Measurements from ENCODE around the gene KIAA0825. TPM values are rescaled to one million over a fixed set of nuclear protein-coding genes. Genes with fewer than 3 reads are reported as not detected.
"Not testable (repeated sequence)": the region's sequence is repeated elsewhere in the genome, so short reads cannot be mapped to it uniquely, and the experiment has no call there.

Gene KIAA0825
- total RNA-seq, 1 donor from 2014 or later: 5.0 TPM

GRCh38 chr5:94577466-94578245 lies 40.7 kb downstream of the KIAA0825 start:
- no peak overlapping the region for H3K4me3 Mint-ChIP-seq (ENCODE audit: unreplicated experiment)
- peaks cover 4% of the 10 kb centered on the region for H3K36me3 Mint-ChIP-seq (ENCODE audit: unreplicated experiment)
- no peaks in the 10 kb centered on the region for H3K9me3 Mint-ChIP-seq (ENCODE audit: unreplicated experiment)
- no peak overlapping the region for H3K27ac Mint-ChIP-seq (ENCODE audit: unreplicated experiment)
- DNase-seq (ENCODE audit: extremely low spot score, unreplicated experiment): no peak
- H3K27me3 Mint-ChIP-seq (ENCODE audit: unreplicated experiment): no peaks in the 10 kb centered on the region
- H3K4me1 Mint-ChIP-seq (ENCODE audit: unreplicated experiment): peaks cover 3% of the 10 kb centered on the region
- TF ChIP-seq CTCF (IDR thresholded peaks at IDR 0.05): no peak

- Mint-ChIP-seq H3K36me3 (ENCODE audit: unreplicated experiment) (peaks cover 4% of the 10 kb centered on the region), H3K4me3 (ENCODE audit: unreplicated experiment) (no peak overlapping the region), H3K4me1 (ENCODE audit: unreplicated experiment) (peaks cover 3% of the 10 kb centered on the region), H3K9me3 (ENCODE audit: unreplicated experiment) (no peaks in the 10 kb centered on the region), H3K27me3 (ENCODE audit: unreplicated experiment) (no peaks in the 10 kb centered on the region), H3K27ac (ENCODE audit: unreplicated experiment) (no peak overlapping the region)
- no peak for DNase-seq (ENCODE audit: extremely low spot score, unreplicated experiment)
- no peak for TF ChIP-seq CTCF (IDR thresholded peaks at IDR 0.05)
Measured at GRCh38 chr5:94575196-94575595, 43.2 kb downstream of the KIAA0825 start.

- not testable (repeated sequence) for H3K4me1 Mint-ChIP-seq (ENCODE audit: unreplicated experiment); H3K4me3 Mint-ChIP-seq (ENCODE audit: unreplicated experiment); H3K27ac Mint-ChIP-seq (ENCODE audit: unreplicated experiment); H3K36me3 Mint-ChIP-seq (ENCODE audit: unreplicated experiment); DNase-seq (ENCODE audit: extremely low spot score, unreplicated experiment); H3K27me3 Mint-ChIP-seq (ENCODE audit: unreplicated experiment); H3K9me3 Mint-ChIP-seq (ENCODE audit: unreplicated experiment)
Measured at GRCh38 chr5:94573349-94573748, 45.1 kb downstream of the KIAA0825 start.

DNA sequence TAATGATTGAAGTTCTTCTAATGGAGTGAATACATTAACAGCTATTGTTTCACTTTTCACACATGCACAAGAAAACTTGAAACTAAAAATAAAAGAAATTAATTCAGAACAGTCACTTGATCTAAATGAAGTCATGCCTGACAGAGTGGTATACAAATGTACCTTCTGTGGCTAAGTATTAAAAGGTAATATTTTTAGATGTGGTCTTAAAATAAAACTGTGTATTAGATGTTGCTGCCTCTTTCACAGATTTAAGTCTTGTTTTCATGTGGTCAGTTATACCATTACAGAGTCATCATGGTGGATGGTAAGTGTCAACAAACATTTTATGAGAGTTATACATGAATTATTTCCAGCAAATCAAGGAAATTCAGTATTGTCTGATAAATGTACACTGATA lies 47.0 kb downstream of the KIAA0825 start:
- Mint-ChIP-seq H3K4me3 (ENCODE audit: unreplicated experiment) (no peak overlapping the region), H3K27me3 (ENCODE audit: unreplicated experiment) (no peaks in the 10 kb centered on the region), H3K9me3 (ENCODE audit: unreplicated experiment) (no peaks in the 10 kb centered on the region), H3K36me3 (ENCODE audit: unreplicated experiment) (peaks cover 4% of the 10 kb centered on the region), H3K4me1 (ENCODE audit: unreplicated experiment) (peaks cover 3% of the 10 kb centered on the region), H3K27ac (ENCODE audit: unreplicated experiment) (no peak overlapping the region)
- no peak for DNase-seq (ENCODE audit: extremely low spot score, unreplicated experiment)
- TF ChIP-seq CTCF (IDR thresholded peaks at IDR 0.05): no peak

GRCh38 chr5:94564812-94565211 lies 53.6 kb downstream of the KIAA0825 start:
- Mint-ChIP-seq H3K36me3 (ENCODE audit: unreplicated experiment) (no peaks in the 10 kb centered on the region), H3K4me1 (ENCODE audit: unreplicated experiment) (peaks cover 1% of the 10 kb centered on the region), H3K4me3 (ENCODE audit: unreplicated experiment) (no peak overlapping the region), H3K27me3 (ENCODE audit: unreplicated experiment) (no peaks in the 10 kb centered on the region), H3K27ac (ENCODE audit: unreplicated experiment) (no peak overlapping the region), H3K9me3 (ENCODE audit: unreplicated experiment) (no peaks in the 10 kb centered on the region)
- no peak for TF ChIP-seq CTCF (IDR thresholded peaks at IDR 0.05)
- no peak for DNase-seq (ENCODE audit: extremely low spot score, unreplicated experiment)

Measured in osteocyte (in vitro differentiated cells).